Smooth muscle cell (in vitro differentiated cells): ENCODE measurements around the gene PDCD7. TPM values are rescaled to one million over a fixed set of nuclear protein-coding genes. Genes with fewer than 3 reads are reported as not detected.

Source experiments
- DNase-seq: peaks from one replicate; lab custom pipeline; 2025; ENCODE audit not compliant: unreplicated experiment; lab: John Stamatoyannopoulos, UW
- H2AFZ ChIP-seq: fragments of 200-600 bp; sonication (generic); 2 replicates; pipeline ENCODE4 v1.6.0; 2016; ENCODE audit warnings: antibody characterized with exemption, low read depth, mild to moderate bottlenecking
- H3F3A ChIP-seq: fragments of 200-600 bp; sonication (generic); 2 replicates; pipeline ENCODE4 v1.6.0; 2017; ENCODE audit warnings: antibody characterized with exemption, low read depth
- H3K27ac ChIP-seq: fragments of 200-600 bp; sonication (generic); 2 replicates; pipeline ENCODE4 v1.5.1; 2016; ENCODE audit warnings: low read depth, mild to moderate bottlenecking
- H3K27me3 ChIP-seq: fragments of 200-600 bp; sonication (generic); 2 replicates; pipeline ENCODE4 v1.6.1; 2016; ENCODE audit warnings: low read depth, mild to moderate bottlenecking
- H3K36me3 ChIP-seq: fragments of 200-600 bp; sonication (generic); 2 replicates; pipeline ENCODE4 v1.5.1; 2016; ENCODE audit warnings: low read depth
- H3K4me1 ChIP-seq: fragments of 200-600 bp; sonication (generic); 2 replicates; pipeline ENCODE4 v1.5.1; 2016; ENCODE audit warnings: low read depth
- H3K4me2 ChIP-seq: fragments of 200-600 bp; sonication (generic); 2 replicates; pipeline ENCODE4 v1.6.0; 2016; ENCODE audit warnings: mild to moderate bottlenecking
- H3K4me3 ChIP-seq: fragments of 200-600 bp; sonication (generic); 2 replicates; pipeline ENCODE4 v1.5.1; 2016; ENCODE audit warnings: mild to moderate bottlenecking
- H3K79me2 ChIP-seq: fragments of 200-600 bp; sonication (generic); 2 replicates; pipeline ENCODE4 v1.6.0; 2016; ENCODE audit warnings: low read depth, mild to moderate bottlenecking
- H3K9ac ChIP-seq: fragments of 200-600 bp; sonication (generic); 2 replicates; pipeline ENCODE4 v1.6.0; 2016; ENCODE audit warnings: low read depth
- H3K9me3 ChIP-seq: fragments of 200-600 bp; sonication (generic); replicated peaks from 2 replicates; pipeline ENCODE4 v1.5.1; 2016; ENCODE audit warnings: low read depth
- H4K20me1 ChIP-seq: fragments of 200-600 bp; sonication (generic); 2 replicates; pipeline ENCODE4 v1.6.0; 2016; ENCODE audit warnings: low read depth
- whole genome bisulfite sequencing: methylation state at CpG from one replicate; pipeline ENCODE4 v1.1.7; 2016; ENCODE audit warnings: low lambda C conversion rate; 5-methylcytosine and 5-hydroxymethylcytosine counted together
- polyA plus RNA-seq: library from polyadenylated mRNA; unstranded; fragments of >200 nt; fragmentation: Nextera tagmentation; extraction: Ambion mirVana; gene quantifications from 2 replicates; pipeline ENCODE4 v1.2.1, GENCODE V29; 2016
- total RNA-seq: library from RNA; depleted of rRNA; stranded (reverse); fragments of >200 nt; gene quantifications from 2 replicates; pipeline ENCODE4 v1.2.3, GENCODE V29; 2014
- TF ChIP-seq, protein P1 (sequence below): fragments of 200-600 bp; sonication (generic); IDR thresholded peaks from 2 replicates; pipeline ENCODE4 v1.5.1; 2017; ENCODE audit warnings: borderline replicate concordance, mild to moderate bottlenecking, antibody characterized with exemption; ENCODE audit not compliant: insufficient read depth, poor library complexity, severe bottlenecking

The PDCD7 gene
- total and polyA plus RNA-seq, 2 experiments from 2014 or later, result 11.6 to 14.3 TPM

DNA sequence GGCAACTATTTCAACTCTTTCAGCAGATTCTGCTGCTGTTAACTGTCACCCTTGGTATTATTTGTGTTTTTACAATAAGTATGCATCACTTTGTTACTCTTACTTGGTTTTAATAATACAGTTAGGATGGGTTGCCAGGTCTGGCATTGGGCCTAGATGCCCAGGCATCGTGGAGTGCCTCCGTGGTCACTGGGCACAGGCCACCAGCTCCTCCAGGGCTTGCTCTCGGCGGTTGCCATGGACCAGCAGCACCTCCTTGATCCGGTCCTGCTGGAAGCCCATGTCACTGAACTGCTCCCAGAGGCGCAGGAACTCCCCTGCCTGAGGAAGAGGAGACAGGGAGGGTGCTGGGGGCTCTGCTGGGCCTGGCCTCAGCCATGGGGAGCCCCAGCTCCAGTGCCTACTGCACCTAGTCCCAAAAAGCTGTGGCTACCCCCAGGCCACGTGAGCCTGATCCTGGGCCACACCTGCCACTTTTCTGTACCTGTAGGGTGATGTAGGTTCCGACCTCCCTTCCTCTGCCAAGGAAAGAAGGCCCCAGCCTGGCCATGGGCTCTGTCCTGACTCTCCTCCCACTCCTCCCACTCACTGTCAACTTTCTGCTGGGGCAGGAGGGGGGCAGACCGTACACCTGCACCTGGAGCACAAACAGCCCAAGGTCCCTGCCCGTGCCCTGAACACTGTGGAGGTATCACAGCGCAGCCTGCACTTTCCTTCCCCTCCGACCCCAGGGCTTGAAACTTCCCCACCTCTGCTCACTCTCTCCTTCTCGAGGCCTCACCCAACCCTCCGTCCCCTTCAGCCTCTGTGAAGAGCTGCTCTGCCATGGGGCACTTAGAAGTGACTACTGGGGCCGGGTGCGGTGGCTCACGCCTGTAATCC, 40.5 kb downstream of the PDCD7 start:
- no peak overlapping the region for H3K4me3 ChIP-seq
- no peak for DNase-seq
- H3K4me1 ChIP-seq, result peaks cover 9% of the 10 kb centered on the region
- H3K4me2 ChIP-seq, result no peak overlapping the region
- no peak overlapping the region for H3K9ac ChIP-seq
- H3K9me3 ChIP-seq, result no peaks in the 10 kb centered on the region
- peaks cover under 1% of the 10 kb centered on the region for H3K36me3 ChIP-seq
- no peaks in the 10 kb centered on the region for H4K20me1 ChIP-seq
- H2AFZ ChIP-seq, result no peak overlapping the region
- H3K79me2 ChIP-seq, result no peaks in the 10 kb centered on the region
- no peaks in the 10 kb centered on the region for H3K27me3 ChIP-seq
- TF ChIP-seq, protein P1, sequence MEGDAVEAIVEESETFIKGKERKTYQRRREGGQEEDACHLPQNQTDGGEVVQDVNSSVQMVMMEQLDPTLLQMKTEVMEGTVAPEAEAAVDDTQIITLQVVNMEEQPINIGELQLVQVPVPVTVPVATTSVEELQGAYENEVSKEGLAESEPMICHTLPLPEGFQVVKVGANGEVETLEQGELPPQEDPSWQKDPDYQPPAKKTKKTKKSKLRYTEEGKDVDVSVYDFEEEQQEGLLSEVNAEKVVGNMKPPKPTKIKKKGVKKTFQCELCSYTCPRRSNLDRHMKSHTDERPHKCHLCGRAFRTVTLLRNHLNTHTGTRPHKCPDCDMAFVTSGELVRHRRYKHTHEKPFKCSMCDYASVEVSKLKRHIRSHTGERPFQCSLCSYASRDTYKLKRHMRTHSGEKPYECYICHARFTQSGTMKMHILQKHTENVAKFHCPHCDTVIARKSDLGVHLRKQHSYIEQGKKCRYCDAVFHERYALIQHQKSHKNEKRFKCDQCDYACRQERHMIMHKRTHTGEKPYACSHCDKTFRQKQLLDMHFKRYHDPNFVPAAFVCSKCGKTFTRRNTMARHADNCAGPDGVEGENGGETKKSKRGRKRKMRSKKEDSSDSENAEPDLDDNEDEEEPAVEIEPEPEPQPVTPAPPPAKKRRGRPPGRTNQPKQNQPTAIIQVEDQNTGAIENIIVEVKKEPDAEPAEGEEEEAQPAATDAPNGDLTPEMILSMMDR, result no peak
- no peaks in the 10 kb centered on the region for H3F3A ChIP-seq
- no peak overlapping the region for H3K27ac ChIP-seq
- 98% methylated on average over 17 of the region's 17 CpGs for WGBS

DNA sequence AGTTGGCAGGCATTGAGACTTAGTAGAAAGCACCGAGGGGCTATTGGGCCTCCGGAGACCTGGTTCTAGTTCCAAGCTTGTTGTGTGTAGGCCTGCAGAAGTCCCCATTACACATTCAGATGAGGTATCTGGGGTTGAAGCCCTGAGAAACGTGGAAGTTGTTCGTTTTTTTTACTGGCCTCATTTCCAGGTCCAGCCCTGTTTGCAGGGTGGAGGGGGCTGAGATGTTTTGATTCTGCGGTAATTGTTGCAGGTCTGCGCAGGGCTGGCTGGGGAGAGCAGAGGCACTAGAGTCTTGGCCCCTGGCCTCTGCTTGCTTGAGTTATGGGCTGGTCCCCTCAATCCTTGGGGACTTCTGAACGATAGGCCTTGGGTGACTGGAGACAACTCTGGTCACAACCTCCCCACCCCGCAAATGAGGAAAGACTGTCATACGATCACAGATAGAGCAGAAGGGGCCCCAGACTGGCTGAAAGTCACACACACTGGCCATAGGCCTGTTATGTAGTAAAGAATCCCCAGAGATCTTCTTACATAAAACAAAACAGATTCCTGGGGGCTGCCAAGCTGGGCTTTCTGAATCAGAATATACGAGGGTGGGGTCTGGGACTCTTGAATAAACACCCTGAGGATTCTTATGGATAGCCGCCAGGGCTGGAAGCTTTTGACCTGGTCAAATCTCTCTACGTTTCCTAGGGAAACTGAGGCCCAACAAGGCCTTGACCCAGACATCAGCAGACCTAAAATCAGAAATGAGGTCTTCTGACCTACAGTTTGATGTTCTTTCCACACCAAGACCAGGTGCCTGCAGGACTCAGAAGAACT, 41.5 kb downstream of the PDCD7 start:
- Histone ChIP-seq H4K20me1 (no peaks in the 10 kb centered on the region), H2AFZ (no peak overlapping the region), H3K4me3 (no peak overlapping the region), H3K4me1 (peaks cover 9% of the 10 kb centered on the region), H3K9ac (no peak overlapping the region), H3K79me2 (no peaks in the 10 kb centered on the region), H3K4me2 (no peak overlapping the region), H3K36me3 (no peaks in the 10 kb centered on the region), H3K27ac (no peak overlapping the region), H3K27me3 (no peaks in the 10 kb centered on the region), H3F3A (no peaks in the 10 kb centered on the region), H3K9me3 (no peaks in the 10 kb centered on the region)
- TF ChIP-seq, protein P1, result no peak
- 90% methylated on average over 12 of the region's 12 CpGs for WGBS
- no peak for DNase-seq

DNA sequence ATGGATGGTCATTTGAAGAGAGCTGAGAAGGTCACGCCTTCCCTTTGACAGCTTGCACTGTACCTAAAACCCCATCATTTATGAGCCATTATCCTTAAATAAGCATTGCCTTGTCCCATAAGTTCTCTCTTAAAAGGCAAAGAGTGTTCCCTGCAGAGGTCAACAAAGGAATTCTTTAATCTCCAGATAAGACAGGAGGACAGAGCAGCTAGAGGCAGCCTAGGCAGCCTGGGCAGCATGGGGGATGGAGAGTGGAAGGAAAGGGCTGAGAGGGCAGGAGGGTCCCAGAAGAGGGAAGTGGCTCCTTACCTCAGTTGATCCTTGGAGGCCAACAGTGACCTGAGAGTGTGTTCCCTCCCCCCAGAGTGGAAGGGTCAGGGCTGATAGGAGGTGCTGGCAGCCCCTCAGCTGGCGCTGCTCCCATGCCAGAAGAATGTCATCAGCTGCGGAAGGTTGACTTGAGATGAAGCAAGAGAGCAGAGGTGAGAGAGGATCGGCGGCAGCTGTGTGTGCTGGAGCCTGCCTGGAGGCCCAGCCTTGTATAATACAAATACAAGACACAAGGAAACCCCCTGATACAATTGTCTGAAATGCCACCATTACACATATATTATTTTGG, 44.3 kb downstream of the PDCD7 start:
- no peak overlapping the region for H3K4me2 ChIP-seq
- WGBS, result 95% methylated on average over 5 of the region's 5 CpGs
- no peaks in the 10 kb centered on the region for H3K36me3 ChIP-seq
- peaks cover 13% of the 10 kb centered on the region for H3K4me1 ChIP-seq
- H3F3A ChIP-seq, result no peaks in the 10 kb centered on the region
- no peaks in the 10 kb centered on the region for H3K79me2 ChIP-seq
- no peak overlapping the region for H3K27ac ChIP-seq
- TF ChIP-seq, protein P1, result no peak
- H3K27me3 ChIP-seq, result no peaks in the 10 kb centered on the region
- no peaks in the 10 kb centered on the region for H3K9me3 ChIP-seq
- H4K20me1 ChIP-seq, result no peaks in the 10 kb centered on the region
- H3K4me3 ChIP-seq, result no peak overlapping the region
- no peak for DNase-seq
- no peak overlapping the region for H2AFZ ChIP-seq
- H3K9ac ChIP-seq, result no peak overlapping the region
